GM18520 (cell line): ENCODE data around the gene ZNF687.
A peak's percentile ranks its signal among the peaks of the same experiment; 100 is the strongest.

Experiments
- ATAC-seq: cut with Tn5 transposase; IDR thresholded peaks from one replicate; pipeline ENCODE4 v1.9.1; 2021; ENCODE audit not compliant: unreplicated experiment

The ZNF687 gene

GRCh38 chr1:151281225-151281968, 702 bp upstream of the ZNF687 start:
- ATAC-seq: peak; percentile 22

DNA sequence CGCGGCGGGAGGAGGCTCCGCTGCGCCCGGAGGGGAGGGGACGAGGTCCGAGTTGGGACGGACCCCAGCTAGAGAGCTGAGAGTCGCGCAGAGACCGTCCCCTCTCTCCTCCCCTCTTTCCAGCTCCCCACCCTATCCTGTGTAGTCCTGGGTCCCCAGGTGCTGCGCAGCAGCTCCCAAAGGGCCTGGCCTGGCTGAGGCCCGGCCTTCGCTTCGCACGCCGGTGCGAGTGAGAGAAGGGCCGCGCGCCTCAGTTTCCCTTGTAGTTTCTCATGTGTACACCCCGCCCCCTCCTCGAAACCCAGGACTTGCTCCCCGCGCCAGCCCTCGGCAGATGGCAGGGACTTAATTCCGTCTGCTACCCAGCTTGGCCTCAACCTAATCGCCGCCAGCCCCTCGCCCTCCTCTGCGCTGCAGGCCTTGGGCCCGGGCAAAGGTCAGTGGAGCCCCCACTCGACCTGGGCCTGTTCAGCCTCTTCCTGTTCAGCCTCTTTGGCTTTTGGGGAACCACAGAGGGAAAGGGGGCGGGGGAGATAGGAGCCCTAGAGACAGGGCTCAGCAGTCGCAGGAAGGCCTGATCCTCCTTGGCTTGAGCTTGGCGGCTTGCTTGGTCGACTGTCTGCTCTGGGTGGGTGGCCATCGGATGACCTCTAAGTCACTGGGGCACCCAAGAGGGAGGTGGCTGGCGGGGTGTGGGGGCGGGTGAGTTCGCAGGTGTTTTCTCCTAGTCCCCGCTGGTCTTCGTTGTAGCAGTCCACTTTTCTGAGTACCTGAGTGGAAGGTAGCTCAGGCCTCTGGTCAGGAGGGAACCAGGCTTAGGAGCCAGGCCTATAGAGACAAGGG, 1.0 kb downstream of the ZNF687 start:
- ATAC-seq: no peak

GRCh38 chr1:151284013-151284577, 2.0 kb downstream of the ZNF687 start:
- no peak for ATAC-seq

- no peak for ATAC-seq
Observed at GRCh38 chr1:151286619-151287340, 4.7 kb downstream of the ZNF687 start.

DNA sequence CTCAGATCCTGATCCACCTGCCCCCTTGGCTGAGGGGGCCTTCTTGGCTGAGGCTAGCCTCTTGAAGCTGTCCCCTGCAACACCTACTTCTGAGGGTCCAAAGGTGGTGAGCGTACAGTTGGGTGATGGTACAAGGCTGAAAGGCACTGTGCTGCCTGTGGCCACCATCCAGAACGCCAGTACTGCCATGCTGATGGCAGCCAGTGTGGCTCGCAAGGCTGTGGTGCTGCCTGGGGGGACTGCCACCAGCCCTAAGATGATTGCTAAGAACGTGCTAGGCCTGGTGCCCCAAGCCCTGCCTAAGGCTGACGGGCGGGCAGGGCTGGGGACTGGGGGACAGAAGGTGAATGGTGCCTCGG, 5.2 kb downstream of the ZNF687 start:
- no peak for ATAC-seq

GRCh38 chr1:151287767-151288500, 5.8 kb downstream of the ZNF687 start:
- ATAC-seq: no peak

DNA sequence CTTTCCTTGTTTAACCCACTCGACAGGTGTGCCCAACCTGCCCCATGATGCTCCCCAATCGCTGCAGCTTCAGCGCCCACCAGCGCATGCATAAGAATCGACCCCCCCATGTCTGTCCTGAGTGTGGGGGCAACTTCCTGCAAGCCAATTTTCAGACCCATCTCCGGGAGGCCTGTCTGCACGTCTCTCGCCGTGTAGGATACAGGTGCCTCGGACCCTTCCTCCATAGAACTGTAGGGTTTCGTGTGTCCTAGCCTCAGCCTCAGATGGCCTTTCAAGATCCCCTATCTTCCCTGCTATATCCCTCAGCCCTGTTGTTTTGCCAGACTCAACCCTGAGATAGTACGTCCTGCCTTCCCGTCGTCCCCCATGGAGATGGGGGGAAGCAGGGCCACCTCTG, 6.4 kb downstream of the ZNF687 start:
- ATAC-seq: no peak

DNA sequence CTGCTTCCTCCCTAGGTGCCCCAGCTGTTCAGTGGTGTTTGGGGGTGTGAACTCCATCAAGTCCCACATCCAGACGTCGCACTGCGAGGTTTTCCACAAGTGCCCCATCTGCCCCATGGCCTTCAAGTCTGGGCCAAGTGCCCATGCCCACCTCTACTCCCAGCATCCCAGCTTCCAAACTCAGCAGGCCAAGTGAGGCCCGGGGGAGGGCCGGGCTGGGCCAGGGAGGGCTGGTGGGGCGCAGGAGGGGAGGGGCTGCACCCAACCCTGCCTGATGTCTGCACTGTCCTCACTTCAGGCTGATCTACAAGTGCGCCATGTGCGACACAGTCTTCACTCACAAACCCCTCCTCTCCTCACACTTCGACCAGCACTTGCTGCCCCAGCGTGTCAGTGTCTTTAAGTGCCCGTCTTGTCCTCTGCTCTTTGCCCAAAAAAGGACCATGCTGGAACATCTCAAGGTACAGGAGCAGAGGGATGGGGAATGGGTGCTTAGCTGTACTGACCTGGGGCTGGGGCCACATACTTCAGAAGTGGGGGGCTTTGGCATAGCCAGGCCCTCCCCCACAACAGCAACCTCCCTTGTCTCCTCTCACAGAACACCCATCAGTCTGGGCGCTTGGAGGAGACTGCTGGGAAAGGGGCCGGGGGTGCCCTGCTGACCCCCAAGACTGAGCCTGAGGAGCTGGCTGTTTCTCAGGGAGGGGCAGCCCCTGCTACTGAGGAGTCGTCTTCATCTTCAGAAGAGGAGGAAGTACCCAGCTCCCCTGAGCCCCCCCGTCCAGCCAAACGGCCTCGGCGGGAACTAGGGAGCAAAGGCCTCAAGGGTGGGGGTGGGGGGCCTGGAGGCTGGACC, 7.2 kb downstream of the ZNF687 start:
- ATAC-seq: no peak

GRCh38 chr1:151289991-151290708, 8.1 kb downstream of the ZNF687 start:
- ATAC-seq: no peak

DNA sequence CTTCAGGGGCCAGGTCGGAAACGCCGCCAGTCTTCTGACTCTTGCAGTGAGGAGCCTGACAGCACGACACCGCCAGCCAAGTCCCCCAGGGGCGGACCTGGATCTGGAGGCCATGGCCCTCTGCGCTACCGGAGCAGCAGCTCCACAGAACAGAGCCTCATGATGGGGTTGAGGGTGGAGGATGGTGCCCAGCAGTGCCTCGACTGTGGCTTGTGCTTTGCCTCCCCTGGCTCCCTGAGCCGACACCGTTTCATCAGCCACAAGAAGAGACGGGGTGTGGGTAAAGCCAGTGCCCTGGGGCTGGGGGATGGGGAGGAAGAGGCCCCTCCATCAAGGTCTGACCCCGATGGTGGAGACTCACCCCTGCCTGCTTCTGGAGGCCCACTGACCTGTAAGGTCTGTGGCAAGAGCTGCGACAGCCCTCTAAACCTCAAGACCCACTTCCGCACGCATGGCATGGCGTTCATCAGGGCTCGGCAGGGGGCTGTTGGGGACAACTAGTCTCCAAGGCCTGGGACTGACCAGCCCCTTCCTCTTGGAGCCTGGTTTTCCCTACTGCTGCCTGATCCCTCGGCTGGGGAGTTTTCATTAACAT, 8.7 kb downstream of the ZNF687 start:
- ATAC-seq: no peak

DNA sequence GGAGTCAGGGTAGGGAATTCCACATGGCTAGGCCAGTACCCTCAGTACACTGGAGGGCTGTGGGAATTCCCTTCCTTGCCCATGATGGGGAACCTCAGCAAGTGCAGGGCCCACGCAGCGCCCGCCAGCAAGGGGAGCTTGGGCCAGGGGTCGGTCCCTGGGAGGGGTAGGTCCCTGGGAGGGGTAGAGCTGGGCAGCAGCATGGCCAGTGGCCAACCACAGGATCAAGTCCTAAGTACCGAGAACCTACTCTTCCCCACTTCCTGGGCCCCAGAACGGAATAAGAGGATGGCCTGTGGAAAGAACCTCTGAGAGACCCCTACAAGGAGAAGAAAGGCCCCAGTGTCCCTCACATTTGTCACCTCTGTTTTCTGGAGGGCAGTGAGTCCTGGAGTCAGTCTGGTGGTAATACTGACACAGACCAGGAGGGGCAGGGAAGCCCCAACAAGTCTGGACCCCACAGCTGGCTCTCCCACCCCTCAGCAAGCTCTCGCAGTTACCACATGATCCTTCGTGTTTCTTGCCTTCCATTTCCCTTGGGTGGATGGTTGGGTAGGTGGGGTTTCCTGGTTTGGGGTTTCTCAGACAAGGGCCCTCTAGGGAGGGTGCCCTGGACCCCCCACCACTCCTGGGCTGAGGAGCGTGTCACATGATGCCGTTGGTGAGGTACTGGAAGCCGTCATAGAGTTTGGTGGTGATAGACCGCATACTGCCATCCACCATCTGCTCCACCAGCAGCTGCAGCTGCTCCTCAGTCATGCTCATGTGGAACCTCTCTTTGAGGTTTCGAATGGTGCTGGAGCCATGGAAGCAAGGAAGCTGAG, 10.3 kb downstream of the ZNF687 start:
- ATAC-seq: no peak

GRCh38 chr1:151293093-151293492, 11.0 kb downstream of the ZNF687 start:
- ATAC-seq: no peak

DNA sequence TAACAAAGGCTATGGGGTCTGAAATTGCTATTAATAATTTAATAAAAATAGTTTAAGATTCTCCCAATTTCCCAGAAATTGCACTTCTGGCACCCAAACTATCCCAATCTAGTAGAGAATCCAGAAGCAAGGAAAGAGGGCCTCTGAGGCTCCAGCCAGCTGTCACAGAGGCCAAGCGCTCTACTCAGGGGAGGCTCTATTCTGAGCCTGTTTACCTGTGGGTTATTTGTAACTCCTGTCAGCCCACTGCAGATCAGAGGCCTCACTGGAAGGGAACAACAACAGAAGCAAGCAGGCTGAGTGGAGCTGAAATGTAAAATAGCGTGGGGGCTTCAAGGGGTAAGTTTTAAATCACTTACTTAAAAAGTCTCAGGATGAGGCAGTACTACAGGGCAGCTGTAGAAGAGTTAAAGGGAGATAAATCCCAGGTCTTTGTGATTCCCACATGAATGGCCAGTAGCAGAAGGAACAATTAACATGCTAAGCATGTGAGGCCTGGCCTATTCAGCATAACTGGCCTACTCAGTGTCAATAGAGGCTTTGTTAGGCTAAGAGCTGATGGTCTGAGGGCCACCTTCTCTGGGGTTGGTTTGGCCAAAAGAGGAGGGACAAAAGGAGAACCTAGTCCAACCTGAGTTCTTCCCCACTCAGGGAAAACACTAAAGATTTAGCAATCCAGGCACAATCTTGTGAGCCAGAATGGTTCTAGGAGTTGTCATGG, 12.8 kb downstream of the ZNF687 start:
- no peak for ATAC-seq

GRCh38 chr1:151309811-151310323, 27.8 kb downstream of the ZNF687 start:
- no peak for ATAC-seq

GRCh38 chr1:151311011-151311410, 28.9 kb downstream of the ZNF687 start:
- ATAC-seq: no peak

DNA sequence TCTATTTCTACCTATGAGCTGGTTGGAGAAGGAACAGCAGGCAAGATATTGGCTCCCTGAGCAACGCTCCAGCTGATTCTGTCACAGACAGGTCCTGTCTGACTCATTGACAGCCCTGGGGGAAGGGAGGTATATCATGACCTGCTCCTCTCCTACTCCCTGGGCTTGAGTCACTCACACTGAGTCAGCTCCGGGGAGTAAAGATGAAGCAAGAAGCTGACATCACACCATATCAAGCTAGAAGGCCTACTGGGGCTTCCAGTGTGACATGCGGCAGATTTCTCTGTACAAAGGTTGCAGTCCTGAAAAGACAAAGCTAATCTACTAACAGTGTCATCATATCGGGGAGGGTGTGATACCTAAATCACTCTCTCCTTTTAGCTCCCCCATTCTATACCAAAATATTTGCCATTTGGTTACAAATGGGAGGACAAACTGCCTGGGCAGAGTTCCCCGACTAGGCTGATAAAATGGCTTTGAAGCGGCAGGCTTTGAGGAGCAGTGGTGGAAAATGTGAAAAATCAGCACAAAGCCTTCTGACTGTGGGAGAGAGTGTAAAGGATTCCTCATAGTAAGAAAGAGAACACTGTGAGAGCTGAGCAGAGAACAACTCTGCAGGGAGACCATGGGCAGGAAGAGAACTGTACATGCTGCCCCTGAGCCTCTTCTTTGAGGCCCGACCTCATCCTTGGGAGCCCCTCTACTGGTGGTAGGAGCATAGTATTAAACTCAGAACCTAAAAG, 29.7 kb downstream of the ZNF687 start:
- ATAC-seq: no peak
